GM12878 (cell line): ENCODE measurements around the gene BBC3. TPM values are rescaled to one million over a fixed set of nuclear protein-coding genes. Genes with fewer than 3 reads are reported as not detected.

Source experiments
- ATAC-seq: fragments of 200-7000 bp; cut with Tn5 transposase; 3 replicates; pipeline ENCODE4 v1.9.1; 2020; ENCODE audit warnings: mild to moderate bottlenecking, moderate library complexity
- BruUV-seq: library from RNA; stranded (reverse); fragments of 400-500 nt; replicated peaks from 2 replicates; lab custom pipeline; 2021; lab: Mats Ljungman, UMichigan
- CTCF ChIA-PET: fragments of 300-600 bp; sonication (Branson Sonifier 250); formaldehyde crosslinking; extraction: SDS; loops from one replicate; lab custom pipeline; 2021; ENCODE audit warnings: inconsistent platforms; lab: Yijun Ruan, JAX
- POLR2A ChIA-PET: fragments of 350-600 bp; formaldehyde crosslinking; extraction: SDS; loops from one replicate; lab custom pipeline; 2021; ENCODE audit warnings: inconsistent platforms; lab: Charles Lee
- RAD21 ChIA-PET: fragments of 300-600 bp; sonication (Branson Sonifier 250); formaldehyde crosslinking; loops from one replicate; lab custom pipeline; 2023; ENCODE audit warnings: antibody characterized with exemption; ENCODE audit not compliant: unreplicated experiment; lab: Charles Lee
- SMC1A ChIA-PET: fragments of 300-600 bp; sonication (Branson Sonifier 250); formaldehyde crosslinking; loops from one replicate; lab custom pipeline; 2023; ENCODE audit not compliant: unreplicated experiment, uncharacterized antibody; lab: Charles Lee
- DNase-seq: peaks from one replicate; pipeline ENCODE4 v3.0.0-alpha.2; 2011; ENCODE audit warnings: low read depth, low spot score
- FAIRE-seq: peaks from 3 replicates; lab custom pipeline; 2011; peaks lifted over from hg19 to GRCh38; lab: Jason Lieb, UNC
- H2AFZ ChIP-seq: 2 replicates; pipeline ENCODE4 v1.6.0; 2011; ENCODE audit warnings: low read depth, low read length, control low read depth; ENCODE audit not compliant: control insufficient read depth
- H3K27ac ChIP-seq: 2 replicates; pipeline ENCODE4 v1.5.1; 2011; ENCODE audit warnings: control low read depth; ENCODE audit not compliant: control insufficient read depth, insufficient read depth
- H3K27me3 ChIP-seq, 2 experiments: replicated peaks in 1 of 2; 2 replicates each; pipeline versions ENCODE4 v1.6.0 to v1.6.1; 2011; ENCODE audit warnings: low read length in 1 of 2; ENCODE audit not compliant: control insufficient read depth in 2 of 2, insufficient read depth in 2 of 2
- H3K36me3 ChIP-seq, 2 experiments: 2 replicates each; pipeline ENCODE4 v1.5.1; 2011; ENCODE audit warnings: low read length in 1 of 2; ENCODE audit not compliant: control insufficient read depth in 2 of 2, insufficient read depth in 2 of 2
- H3K4me1 ChIP-seq: 2 replicates; pipeline ENCODE4 v1.6.1; 2011; ENCODE audit warnings: mild to moderate bottlenecking, low read length, moderate library complexity, mixed read lengths; ENCODE audit not compliant: control insufficient read depth, insufficient read depth
- H3K4me2 ChIP-seq: 2 replicates; pipeline ENCODE4 v1.6.0; 2011; ENCODE audit warnings: control low read depth; ENCODE audit not compliant: control insufficient read depth, insufficient read depth
- H3K4me3 ChIP-seq: fragments of 200-600 bp; sonication (generic); 2 replicates; pipeline ENCODE4 v1.5.1; 2016
- H3K79me2 ChIP-seq: 2 replicates; pipeline ENCODE4 v1.6.0; 2011; ENCODE audit warnings: low read length; ENCODE audit not compliant: control insufficient read depth, insufficient read depth
- H3K9ac ChIP-seq: 2 replicates; pipeline ENCODE4 v1.8.0; 2011; ENCODE audit warnings: low read length, control low read depth, mixed read lengths; ENCODE audit not compliant: control insufficient read depth, insufficient read depth
- H3K9me3 ChIP-seq: replicated peaks from 3 replicates; pipeline ENCODE4 v1.5.1; 2011; ENCODE audit warnings: mild to moderate bottlenecking, low read length; ENCODE audit not compliant: control insufficient read depth, insufficient read depth
- H4K20me1 ChIP-seq: 2 replicates; pipeline ENCODE4 v1.6.0; 2011; ENCODE audit not compliant: control insufficient read depth, insufficient read depth
- BMI1 ChIP-seq: fragments of 450-650 bp; IDR thresholded peaks from 2 replicates; pipeline ENCODE4 v1.6.1; 2016; ENCODE audit warnings: mild to moderate bottlenecking, moderate library complexity, borderline replicate concordance
- CBFB ChIP-seq: IDR thresholded peaks from 2 replicates; pipeline ENCODE4 v1.6.1; 2016; ENCODE audit warnings: antibody characterized with exemption, low read depth
- GATAD2B ChIP-seq: fragments of 450-650 bp; conservative IDR thresholded peaks from 2 replicates; pipeline ENCODE4 v1.6.1; 2017; ENCODE audit warnings: low read depth, mild to moderate bottlenecking, moderate library complexity
- HSF1 ChIP-seq: fragments of 150-350 bp; IDR thresholded peaks from 2 replicates; pipeline ENCODE4 v1.6.1; 2014; ENCODE audit warnings: mild to moderate bottlenecking, low read depth, low read length
- JUND ChIP-seq: IDR thresholded peaks from 2 replicates; pipeline ENCODE4 v1.6.1; 2012; ENCODE audit warnings: low read depth, mild to moderate bottlenecking, low read length, improper control_type of control experiment, moderate library complexity
- KAT2A ChIP-seq: conservative IDR thresholded peaks from 2 replicates; pipeline ENCODE4 v1.6.1; 2011; ENCODE audit warnings: low read depth, low read length; ENCODE audit not compliant: control insufficient read depth
- POLR2AphosphoS5 ChIP-seq: IDR thresholded peaks from 2 replicates; pipeline ENCODE4 v1.6.1; 2011; ENCODE audit warnings: mild to moderate bottlenecking, low read length, inconsistent platforms
- TCF3 ChIP-seq: IDR thresholded peaks from 2 replicates; pipeline ENCODE4 v1.6.1; 2012; ENCODE audit warnings: low read depth, mild to moderate bottlenecking, low read length, borderline replicate concordance; ENCODE audit not compliant: insufficient read depth
- ZBTB4 ChIP-seq: fragments of 450-650 bp; formaldehyde crosslinking; IDR thresholded peaks from 2 replicates; pipeline ENCODE4 v1.4.0; 2022; ENCODE audit warnings: mild to moderate bottlenecking, moderate library complexity
- ZBTB40 ChIP-seq: fragments of 450-650 bp; IDR thresholded peaks from 2 replicates; pipeline ENCODE4 v1.6.1; 2016; ENCODE audit warnings: mild to moderate bottlenecking, moderate library complexity, borderline replicate concordance
- ZNF24 ChIP-seq: fragments of 450-650 bp; IDR thresholded peaks from 2 replicates; pipeline ENCODE4 v1.6.1; 2017; ENCODE audit warnings: antibody characterized with exemption, mild to moderate bottlenecking
- ZNF384 ChIP-seq: IDR thresholded peaks from 2 replicates; pipeline ENCODE4 v1.6.1; 2012; ENCODE audit warnings: low read depth, mild to moderate bottlenecking, low read length, improper control_type of control experiment, borderline replicate concordance
- WGBS: methylation state at CpG from one replicate; pipeline ENCODE4 v1.1.6; 2016; ENCODE audit warnings: low lambda C conversion rate; ENCODE audit not compliant: insufficient replicate concordance, insufficient coverage; ENCODE audit errors: missing lambda C conversion rate; 5-methylcytosine and 5-hydroxymethylcytosine counted together
- in situ Hi-C: fragments of 300-500 bp; cut with MboI; formaldehyde crosslinking; loops from 9 replicates; pipeline ENCODE4 v1.14.3; 2018; ENCODE audit warnings: mixed read lengths
- intact Hi-C: fragments of 100-400 bp; cut with micrococcal nuclease; formaldehyde crosslinking; loops from one replicate; pipeline ENCODE4 v1.14.2; 2022; ENCODE audit not compliant: unreplicated experiment
- polyA plus RNA-seq, 11 experiments: library from polyadenylated mRNA; depleted of rRNA in 4 of 11; unstranded in 6 of 11; stranded (reverse) in 5 of 11; fragments of >200 nt; fragmentation: Nextera tagmentation in 4 of 11; fragmentation: Illumina TruSeq in 1 of 11; extraction: Ambion mirVana in 4 of 11; extraction: Trizol in 1 of 11; gene quantifications; 1 replicate in 1 of 11; 2 replicates in 10 of 11; pipeline versions ENCODE4 v1.2.1 to v1.2.3, GENCODE V29; 2011 to 2016; ENCODE audit warnings: inconsistent platforms in 2 of 11, missing spikeins in 2 of 11, low read depth in 1 of 11
- total RNA-seq, 4 experiments: library from RNA; depleted of rRNA in 3 of 4; stranded (reverse); fragments of >200 nt in 3 of 4; fragmentation: Illumina TruSeq in 1 of 4; extraction: Trizol in 1 of 4; gene quantifications; 2 replicates each; pipeline versions ENCODE4 v1.2.1 to v1.2.3, GENCODE V29; 2013 to 2021

Gene BBC3
- total and polyA plus RNA-seq, 10 of the 15 experiments (the other 5 are each of a cell fraction or from before 2014, with no cell fraction given) = 0.10 to 17.9 (median 7.5) TPM

GRCh38 chr19:47231215-47232054, 436 bp upstream of the BBC3 start:
- RAD21 ChIA-PET = interaction anchor here (0.6 to 2.3 kb wide), 4 partner anchors 12 to 118 kb away, joined by 3 to 23 read pairs (median 6); partner anchors contain the start of genes CCDC9 and ZC3H4
- FAIRE-seq (no peak), ATAC-seq (peak; percentile 24), DNase-seq (peak; percentile 54)
- intact Hi-C loops (loop anchor here (1.0 kb wide), 1 partner anchor 10 kb away; no protein-coding TSS in a partner anchor), in situ Hi-C loops (no loop called here)
- Histone ChIP-seq H3K79me2 (peaks cover 27% of the 10 kb centered on the region), H3K36me3 (no peaks in the 10 kb centered on the region), H3K4me3 (peak overlapping the region; percentile 62; the same call in 1 of the 2 replicates), H3K27ac (peak overlapping the region; percentile 88), H3K4me1 (peaks cover 44% of the 10 kb centered on the region), H2AFZ (peak overlapping the region; percentile 88), H4K20me1 (no peaks in the 10 kb centered on the region), H3K9me3 (no peaks in the 10 kb centered on the region; the same call in 2 of the 3 replicates), H3K27me3 (no peaks in the 10 kb centered on the region), H3K9ac (peak overlapping the region; percentile 64), H3K4me2 (peak overlapping the region; percentile 94)
- SMC1A ChIA-PET = interaction anchor here (1.2 to 1.6 kb wide), 3 partner anchors 13 to 45 kb away, joined by 6 to 8 read pairs (median 7); no protein-coding TSS in a partner anchor
- POLR2A ChIA-PET = interaction anchor here (1.3 to 2.0 kb wide), 3 partner anchors 13 to 43 kb away, joined by 5 to 10 read pairs (median 9); partner anchors contain the start of gene INAFM1
- WGBS = 6% methylated on average over 25 of the region's 51 CpGs
- no TSS peak for BruUV-seq
- CTCF ChIA-PET = interaction anchor here (1.6 to 3.4 kb wide), 2 partner anchors 14 to 20 kb away, joined by 13 to 65 read pairs; no protein-coding TSS in a partner anchor
- TF ChIP-seq CBFB (0 out of 2 replicates have a peak, but pooled peaks have one; percentile 46), TCF3 (peak; percentile 51; the same call in 1 of the 2 replicates), POLR2AphosphoS5 (peak; percentile 77; the same call in 1 of the 2 replicates), KAT2A (no peak), GATAD2B (peak; percentile 66), ZBTB4 (CRISPR knock-in tag) (no peak), HSF1 (no peak), ZNF24 (no peak), BMI1 (no peak), ZBTB40 (no peak), ZNF384 (no peak), JUND (no peak)
